ENCODE data around the gene MTERF4. TPM values are rescaled to one million over a fixed set of nuclear protein-coding genes. Genes with fewer than 3 reads are reported as not detected.

Gene MTERF4
- total and polyA plus RNA-seq, 2 of the 13 experiments (the other 11 are each of a cell fraction or from before 2014, with no cell fraction given) = 50.5 to 59.8 TPM

DNA sequence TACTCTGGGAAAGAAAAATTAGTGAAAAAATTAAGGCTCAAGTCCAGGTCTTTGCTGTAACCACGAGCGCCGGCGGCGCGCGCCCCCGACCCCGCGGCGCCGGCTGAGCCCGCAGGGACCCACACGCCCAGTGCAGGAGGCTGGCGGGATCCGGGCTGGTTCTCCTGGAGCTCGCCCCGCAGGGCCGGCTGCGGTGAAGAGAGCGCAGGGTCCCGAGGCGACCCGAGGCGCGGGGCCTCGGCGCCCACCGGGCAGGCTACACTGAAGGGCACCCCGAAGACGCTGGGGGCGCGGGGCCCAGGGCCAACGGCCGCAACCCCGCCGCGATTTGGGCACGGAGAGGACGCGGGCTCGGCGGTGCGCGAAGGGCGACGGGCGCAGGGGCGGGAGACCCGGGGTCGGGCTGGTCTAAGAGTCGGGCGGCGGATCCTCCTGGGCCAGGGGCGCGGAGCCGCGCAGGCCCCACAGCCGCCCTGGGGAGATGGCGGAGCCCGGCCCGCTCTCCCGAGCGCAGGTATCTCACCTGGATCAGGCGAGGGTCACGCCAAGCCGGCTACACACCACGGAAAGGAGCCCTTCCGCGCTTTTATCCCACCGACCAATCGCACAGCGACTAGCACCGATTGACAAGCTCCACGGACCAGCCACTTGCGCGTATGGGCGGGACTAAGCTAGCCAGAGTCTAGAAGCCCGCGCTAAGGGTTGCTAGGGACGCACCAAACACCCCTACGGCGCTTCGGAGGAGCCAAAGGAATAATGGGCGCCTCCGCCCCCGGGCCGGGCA, 47.0 kb upstream of the MTERF4 start, which contains the start of gene PASK (continued):
- TF ChIP-seq MBD4 (IDR thresholded peaks at IDR 0.05; ENCODE audit: borderline replicate concordance, low read length) (no peak), FOSL1 (CRISPR knock-in tag; IDR thresholded peaks at IDR 0.05; ENCODE audit: borderline replicate concordance) (no peak), ZNF124 (CRISPR knock-in tag; IDR thresholded peaks at IDR 0.05) (0 out of 2 replicates have a peak, but pooled peaks have one; percentile 10), RBAK (CRISPR knock-in tag; IDR thresholded peaks at IDR 0.05) (no peak), ZNF331 (CRISPR knock-in tag; IDR thresholded peaks at IDR 0.05) (peak; percentile 12; the same call in 1 of the 2 replicates), ZNF879 (CRISPR knock-in tag; IDR thresholded peaks at IDR 0.05) (no peak), NCOA5 (CRISPR knock-in tag; IDR thresholded peaks at IDR 0.05) (no peak), ZNF780A (CRISPR knock-in tag; IDR thresholded peaks at IDR 0.05) (no peak), SP1 (IDR thresholded peaks at IDR 0.05) (no peak), SP1 (CRISPR knock-in tag; IDR thresholded peaks at IDR 0.05) (no peak), FIP1L1 (IDR thresholded peaks at IDR 0.05; ENCODE audit: borderline replicate concordance, insufficient read depth, low read depth, low read length) (no peak), TARDBP (CRISPR knock-in tag; IDR thresholded peaks at IDR 0.05) (peak; percentile 60; the same call in 1 of the 2 replicates), TRIM22 (IDR thresholded peaks at IDR 0.05) (no peak)
- TF ChIP-seq, protein P1, sequence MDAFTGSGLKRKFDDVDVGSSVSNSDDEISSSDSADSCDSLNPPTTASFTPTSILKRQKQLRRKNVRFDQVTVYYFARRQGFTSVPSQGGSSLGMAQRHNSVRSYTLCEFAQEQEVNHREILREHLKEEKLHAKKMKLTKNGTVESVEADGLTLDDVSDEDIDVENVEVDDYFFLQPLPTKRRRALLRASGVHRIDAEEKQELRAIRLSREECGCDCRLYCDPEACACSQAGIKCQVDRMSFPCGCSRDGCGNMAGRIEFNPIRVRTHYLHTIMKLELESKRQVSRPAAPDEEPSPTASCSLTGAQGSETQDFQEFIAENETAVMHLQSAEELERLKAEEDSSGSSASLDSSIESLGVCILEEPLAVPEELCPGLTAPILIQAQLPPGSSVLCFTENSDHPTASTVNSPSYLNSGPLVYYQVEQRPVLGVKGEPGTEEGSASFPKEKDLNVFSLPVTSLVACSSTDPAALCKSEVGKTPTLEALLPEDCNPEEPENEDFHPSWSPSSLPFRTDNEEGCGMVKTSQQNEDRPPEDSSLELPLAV (CRISPR knock-in tag; conservative IDR thresholded peaks at IDR 0.05; ENCODE audit: low read depth) = no peak
- TF ChIP-seq, protein P2, sequence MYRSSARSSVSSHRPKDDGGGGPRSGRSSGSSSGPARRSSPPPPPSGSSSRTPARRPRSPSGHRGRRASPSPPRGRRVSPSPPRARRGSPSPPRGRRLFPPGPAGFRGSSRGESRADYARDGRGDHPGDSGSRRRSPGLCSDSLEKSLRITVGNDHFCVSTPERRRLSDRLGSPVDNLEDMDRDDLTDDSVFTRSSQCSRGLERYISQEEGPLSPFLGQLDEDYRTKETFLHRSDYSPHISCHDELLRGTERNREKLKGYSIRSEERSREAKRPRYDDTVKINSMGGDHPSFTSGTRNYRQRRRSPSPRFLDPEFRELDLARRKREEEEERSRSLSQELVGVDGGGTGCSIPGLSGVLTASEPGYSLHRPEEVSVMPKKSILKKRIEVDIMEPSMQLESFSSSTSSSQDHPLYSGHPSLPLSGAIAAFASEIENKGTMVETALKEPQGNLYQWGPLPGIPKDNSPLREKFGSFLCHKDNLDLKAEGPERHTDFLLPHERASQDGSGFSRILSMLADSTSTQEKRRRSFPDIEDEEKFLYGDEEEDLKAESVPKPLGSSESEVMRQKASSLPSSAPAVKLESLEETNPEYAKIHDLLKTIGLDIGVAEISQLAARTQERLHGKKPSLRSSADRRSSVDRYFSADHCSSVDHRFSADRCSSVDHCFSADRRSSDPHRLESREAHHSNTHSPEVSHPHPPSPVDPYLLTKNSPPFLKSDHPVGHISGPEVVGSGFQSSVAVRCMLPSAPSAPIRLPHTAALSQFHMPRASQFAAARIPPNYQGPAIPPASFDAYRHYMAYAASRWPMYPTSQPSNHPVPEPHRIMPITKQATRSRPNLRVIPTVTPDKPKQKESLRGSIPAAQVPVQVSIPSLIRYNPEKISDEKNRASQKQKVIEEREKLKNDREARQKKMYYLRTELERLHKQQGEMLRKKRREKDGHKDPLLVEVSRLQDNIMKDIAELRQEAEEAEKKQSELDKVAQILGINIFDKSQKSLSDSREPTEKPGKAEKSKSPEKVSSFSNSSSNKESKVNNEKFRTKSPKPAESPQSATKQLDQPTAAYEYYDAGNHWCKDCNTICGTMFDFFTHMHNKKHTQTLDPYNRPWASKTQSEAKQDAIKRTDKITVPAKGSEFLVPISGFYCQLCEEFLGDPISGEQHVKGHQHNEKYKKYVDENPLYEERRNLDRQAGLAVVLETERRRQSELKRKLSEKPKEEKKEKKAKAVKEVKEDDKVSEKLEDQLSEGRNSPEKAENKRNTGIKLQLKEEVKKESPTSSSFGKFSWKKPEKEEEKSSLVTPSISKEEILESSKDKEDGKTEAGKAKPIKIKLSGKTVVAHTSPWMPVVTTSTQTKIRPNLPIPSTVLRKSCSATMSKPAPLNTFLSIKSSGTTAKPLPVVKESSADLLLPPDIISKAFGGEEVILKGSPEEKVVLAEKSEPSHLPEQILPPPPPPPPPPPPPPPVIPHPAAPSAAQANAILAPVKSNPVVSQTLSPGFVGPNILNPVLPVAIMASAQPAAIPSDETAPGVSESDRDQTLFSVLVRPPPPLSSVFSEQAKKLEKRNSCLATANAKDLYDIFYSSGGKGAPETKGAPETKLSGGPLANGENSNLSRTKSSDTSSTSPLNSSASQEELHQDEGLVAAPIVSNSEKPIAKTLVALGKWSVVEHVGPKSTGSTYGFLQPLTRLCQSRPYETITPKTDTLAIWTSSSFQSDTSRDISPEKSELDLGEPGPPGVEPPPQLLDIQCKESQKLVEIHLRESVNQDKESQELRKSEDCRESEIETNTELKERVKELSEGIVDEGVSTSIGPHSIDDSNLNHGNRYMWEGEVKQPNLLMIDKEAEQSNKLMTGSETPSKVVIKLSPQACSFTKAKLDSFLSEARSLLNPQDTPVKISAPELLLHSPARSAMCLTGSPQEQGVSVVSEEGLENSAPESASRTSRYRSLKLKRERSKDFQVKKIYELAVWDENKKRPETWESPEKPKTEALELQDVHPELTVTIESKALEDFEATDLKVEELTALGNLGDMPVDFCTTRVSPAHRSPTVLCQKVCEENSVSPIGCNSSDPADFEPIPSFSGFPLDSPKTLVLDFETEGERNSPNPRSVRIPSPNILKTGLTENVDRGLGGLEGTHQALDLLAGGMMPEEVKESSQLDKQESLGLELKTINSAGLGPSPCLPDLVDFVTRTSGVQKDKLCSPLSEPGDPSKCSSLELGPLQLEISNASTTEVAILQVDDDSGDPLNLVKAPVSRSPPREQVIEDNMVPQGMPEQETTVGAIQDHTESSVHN (CRISPR knock-in tag; IDR thresholded peaks at IDR 0.05) = no peak
- TF ChIP-seq, protein P3, sequence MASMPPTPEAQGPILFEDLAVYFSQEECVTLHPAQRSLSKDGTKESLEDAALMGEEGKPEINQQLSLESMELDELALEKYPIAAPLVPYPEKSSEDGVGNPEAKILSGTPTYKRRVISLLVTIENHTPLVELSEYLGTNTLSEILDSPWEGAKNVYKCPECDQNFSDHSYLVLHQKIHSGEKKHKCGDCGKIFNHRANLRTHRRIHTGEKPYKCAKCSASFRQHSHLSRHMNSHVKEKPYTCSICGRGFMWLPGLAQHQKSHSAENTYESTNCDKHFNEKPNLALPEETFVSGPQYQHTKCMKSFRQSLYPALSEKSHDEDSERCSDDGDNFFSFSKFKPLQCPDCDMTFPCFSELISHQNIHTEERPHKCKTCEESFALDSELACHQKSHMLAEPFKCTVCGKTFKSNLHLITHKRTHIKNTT (CRISPR knock-in tag; IDR thresholded peaks at IDR 0.05) = no peak
- TF ChIP-seq, protein P4, sequence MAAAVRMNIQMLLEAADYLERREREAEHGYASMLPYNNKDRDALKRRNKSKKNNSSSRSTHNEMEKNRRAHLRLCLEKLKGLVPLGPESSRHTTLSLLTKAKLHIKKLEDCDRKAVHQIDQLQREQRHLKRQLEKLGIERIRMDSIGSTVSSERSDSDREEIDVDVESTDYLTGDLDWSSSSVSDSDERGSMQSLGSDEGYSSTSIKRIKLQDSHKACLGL (CRISPR knock-in tag; IDR thresholded peaks at IDR 0.05) = no peak; the same call in 1 of the 2 replicates
